PC-9 (cell line): Measurements from ENCODE around the gene ANKS1B.

ENCODE experiments used
- CTCF ChIP-seq: fragments of 200-600 bp; sonication (generic); conservative IDR thresholded peaks from 2 replicates; pipeline ENCODE4 v1.6.1; 2017; ENCODE audit warnings: mixed run types, antibody characterized with exemption, mild to moderate bottlenecking, moderate library complexity
- EZH2 ChIP-seq: fragments of 200-600 bp; sonication (generic); IDR thresholded peaks from 2 replicates; pipeline ENCODE4 v1.8.0; 2017; ENCODE audit warnings: antibody characterized with exemption, low read depth

DNA sequence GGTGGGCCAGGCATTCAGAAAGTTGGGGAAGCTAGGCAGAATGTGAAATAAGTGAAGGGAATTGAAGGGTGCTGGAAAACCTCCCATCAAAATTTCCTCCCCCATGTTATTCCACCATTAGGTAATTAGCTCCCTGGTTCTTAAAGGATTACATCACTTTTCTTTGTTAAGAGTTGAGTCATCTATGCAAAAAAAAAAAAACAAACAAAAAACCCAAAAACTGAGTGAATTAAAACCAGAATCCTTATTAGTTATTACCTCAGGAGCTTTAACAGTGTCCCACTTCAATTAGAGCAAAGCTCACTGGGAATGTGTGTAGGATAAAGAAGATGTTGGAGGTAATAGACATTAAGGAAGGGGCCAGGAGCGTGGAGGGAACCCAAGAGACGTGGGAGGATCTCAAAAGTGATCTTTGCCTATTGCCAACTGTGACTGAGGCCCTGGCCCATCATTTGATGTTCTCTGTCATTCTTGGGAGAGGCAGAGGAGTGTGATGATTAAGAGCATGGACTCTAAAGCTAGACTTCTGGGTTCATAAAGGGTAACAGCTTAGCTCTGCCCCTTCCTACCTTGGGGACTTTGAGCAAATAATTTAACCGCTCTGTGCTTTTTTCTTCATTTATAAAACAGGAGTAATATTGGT, 975.0 kb downstream of the ANKS1B start:
- TF ChIP-seq CTCF (no peak), EZH2 (no peak)
